ENCODE results near the gene HPX. TPM values are rescaled to one million over a fixed set of nuclear protein-coding genes. Genes with fewer than 3 reads are reported as not detected.

HPX gene
- total RNA-seq, 1 experiment from 2014 or later: 1.2 TPM

DNA sequence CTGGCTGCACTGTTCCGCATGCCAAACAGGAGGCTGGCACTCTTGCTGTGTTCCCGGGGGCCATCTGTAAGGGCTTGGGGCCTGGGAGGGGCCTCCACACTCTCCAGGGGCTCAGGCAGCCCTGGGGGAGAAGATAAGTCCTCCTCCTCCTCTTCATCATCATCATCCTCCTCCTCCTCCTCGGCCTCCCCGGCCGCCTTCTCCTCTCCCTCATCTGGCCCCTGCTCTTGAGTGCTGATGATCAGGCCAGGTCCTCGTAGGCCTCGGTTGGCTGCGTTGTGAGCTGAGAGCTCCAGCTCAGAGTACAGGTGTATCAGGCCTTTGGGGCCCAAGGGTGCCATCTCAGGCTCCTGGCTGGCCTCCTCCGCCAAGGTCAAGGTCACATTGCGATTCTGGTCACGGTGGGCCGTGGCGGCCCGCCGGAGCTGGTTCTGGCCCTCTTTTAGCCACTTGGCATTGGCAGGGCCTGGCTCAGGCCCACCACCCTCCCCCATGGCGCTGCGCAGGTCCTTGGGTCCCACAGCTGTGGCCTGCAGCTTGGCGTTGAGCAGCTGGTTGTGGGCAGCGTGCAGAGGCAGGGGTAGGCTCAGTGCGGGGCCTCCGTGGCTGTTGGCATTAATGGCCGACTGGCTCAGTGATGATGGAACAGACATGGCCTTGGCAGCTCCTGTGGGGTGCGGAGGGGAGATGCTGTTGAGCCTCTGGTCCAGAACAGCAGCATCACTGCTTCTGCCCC lies 29.9 kb downstream of the HPX start:
- no CpG with 5 or more reads among the region's 23 CpGs for WGBS (ENCODE audit: extremely low coverage, insufficient read length, low lambda C conversion rate)
- no peak overlapping the region for H3T11ph ChIP-seq (ENCODE audit: low read length)
- no peaks in the 10 kb centered on the region for H3K79me2 ChIP-seq (ENCODE audit: insufficient read depth, low read length)
- no peak overlapping the region for H2BK15ac ChIP-seq (ENCODE audit: low read depth, low read length)
- H4K5ac ChIP-seq (ENCODE audit: insufficient read length, low read depth, low read length): no peak overlapping the region
- H3K4me1 ChIP-seq (ENCODE audit: insufficient read depth, low read length): no peaks in the 10 kb centered on the region
- H4K8ac ChIP-seq (replicated peaks; ENCODE audit: insufficient read length, low read depth, low read length): no peak overlapping the region
- peaks cover 0 to 6% (median 4%) of the 10 kb centered on the region in 3 experiments; a peak in 3 of 7 replicates for H3K36me3 Mint-ChIP-seq (ENCODE audit: insufficient read depth in 1 of 3, low read depth in 3 of 3)
- no peak overlapping the region for H3K27ac Mint-ChIP-seq
- peaks cover 6 to 11% of the 10 kb centered on the region in 2 experiments for H3K4me1 Mint-ChIP-seq
- no peak overlapping the region for H2AK5ac ChIP-seq (ENCODE audit: insufficient read length, low read length)
- H3K79me1 ChIP-seq (ENCODE audit: insufficient read depth, low read depth, low read length, poor library complexity, severe bottlenecking): no peaks in the 10 kb centered on the region
- no peak overlapping the region for H3K9ac ChIP-seq (ENCODE audit: extremely low read depth, insufficient read length, low read length)
- no peaks in the 10 kb centered on the region for H3K9me3 ChIP-seq (ENCODE audit: control insufficient read depth, low read depth, low read length)
- no peak overlapping the region; the same call in 1 of the 2 replicates for H3K14ac ChIP-seq (ENCODE audit: insufficient read depth, low read length)
- H3K56ac ChIP-seq (ENCODE audit: insufficient read length, low read depth, low read length): no peak overlapping the region
- no peaks in the 10 kb centered on the region for H3K27me3 ChIP-seq (ENCODE audit: insufficient read depth, low read length)
- H3K4me2 ChIP-seq (ENCODE audit: insufficient read depth, insufficient read length, low read length): no peak overlapping the region
- H3K18ac ChIP-seq (ENCODE audit: insufficient read length, low read depth, low read length): no peak overlapping the region
- no peak overlapping the region for H3K4me3 Mint-ChIP-seq
- no peak overlapping the region for H4K91ac ChIP-seq (ENCODE audit: insufficient read length, low read depth, low read length)
- H3K23me2 ChIP-seq (ENCODE audit: insufficient read length, low read depth, low read length, poor library complexity, severe bottlenecking): no peaks in the 10 kb centered on the region
- no peak overlapping the region for H2BK12ac ChIP-seq (ENCODE audit: insufficient read length, low read depth, low read length)
- H3K27ac ChIP-seq (ENCODE audit: insufficient read length, low read depth, low read length): no peak overlapping the region
- TF ChIP-seq, protein P1, sequence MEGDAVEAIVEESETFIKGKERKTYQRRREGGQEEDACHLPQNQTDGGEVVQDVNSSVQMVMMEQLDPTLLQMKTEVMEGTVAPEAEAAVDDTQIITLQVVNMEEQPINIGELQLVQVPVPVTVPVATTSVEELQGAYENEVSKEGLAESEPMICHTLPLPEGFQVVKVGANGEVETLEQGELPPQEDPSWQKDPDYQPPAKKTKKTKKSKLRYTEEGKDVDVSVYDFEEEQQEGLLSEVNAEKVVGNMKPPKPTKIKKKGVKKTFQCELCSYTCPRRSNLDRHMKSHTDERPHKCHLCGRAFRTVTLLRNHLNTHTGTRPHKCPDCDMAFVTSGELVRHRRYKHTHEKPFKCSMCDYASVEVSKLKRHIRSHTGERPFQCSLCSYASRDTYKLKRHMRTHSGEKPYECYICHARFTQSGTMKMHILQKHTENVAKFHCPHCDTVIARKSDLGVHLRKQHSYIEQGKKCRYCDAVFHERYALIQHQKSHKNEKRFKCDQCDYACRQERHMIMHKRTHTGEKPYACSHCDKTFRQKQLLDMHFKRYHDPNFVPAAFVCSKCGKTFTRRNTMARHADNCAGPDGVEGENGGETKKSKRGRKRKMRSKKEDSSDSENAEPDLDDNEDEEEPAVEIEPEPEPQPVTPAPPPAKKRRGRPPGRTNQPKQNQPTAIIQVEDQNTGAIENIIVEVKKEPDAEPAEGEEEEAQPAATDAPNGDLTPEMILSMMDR (conservative IDR thresholded peaks at IDR 0.05): no peak
- no peak overlapping the region for H2BK120ac ChIP-seq (ENCODE audit: low read depth, low read length, poor library complexity, severe bottlenecking)
- no peaks in the 10 kb centered on the region for H3K27me3 Mint-ChIP-seq (ENCODE audit: low read depth)
- no peak overlapping the region for H2BK20ac ChIP-seq (ENCODE audit: low read depth, low read length, poor library complexity, severe bottlenecking)
- no peak overlapping the region for H3K4ac ChIP-seq (ENCODE audit: low read depth, low read length)
- no peak overlapping the region for H2BK5ac ChIP-seq (ENCODE audit: insufficient read length, low read length)
- no peak for DNase-seq
- H3K9me3 Mint-ChIP-seq: no peaks in the 10 kb centered on the region
- no peak overlapping the region for H3K23ac ChIP-seq (ENCODE audit: insufficient read length, low read depth, low read length)
- H4K20me1 ChIP-seq (ENCODE audit: control insufficient read depth, insufficient read depth, insufficient read length): no peaks in the 10 kb centered on the region
- H2AFZ ChIP-seq (ENCODE audit: low read length): no peak overlapping the region
